ENCODE measurements around the gene INSYN2A.
A peak's percentile ranks its signal among the peaks of the same experiment; 100 is the strongest.

INSYN2A gene, protein sequence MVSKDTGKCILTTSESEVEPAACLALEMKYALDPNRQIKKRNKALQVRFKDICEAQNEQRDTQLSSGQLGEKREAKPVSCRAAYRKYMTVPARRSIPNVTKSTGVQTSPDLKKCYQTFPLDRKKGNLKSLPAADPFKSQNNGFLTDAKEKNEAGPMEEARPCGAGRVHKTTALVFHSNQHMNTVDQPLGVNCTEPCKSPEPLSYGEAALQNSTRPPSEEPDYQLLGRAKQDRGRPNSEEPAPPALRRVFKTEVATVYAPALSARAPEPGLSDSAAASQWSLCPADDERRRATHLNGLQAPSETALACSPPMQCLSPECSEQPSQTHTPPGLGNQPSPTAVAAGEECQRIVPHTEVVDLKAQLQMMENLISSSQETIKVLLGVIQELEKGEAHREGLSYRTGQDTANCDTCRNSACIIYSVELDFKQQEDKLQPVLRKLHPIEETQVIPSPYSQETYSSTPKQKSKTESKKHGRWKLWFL

DNA sequence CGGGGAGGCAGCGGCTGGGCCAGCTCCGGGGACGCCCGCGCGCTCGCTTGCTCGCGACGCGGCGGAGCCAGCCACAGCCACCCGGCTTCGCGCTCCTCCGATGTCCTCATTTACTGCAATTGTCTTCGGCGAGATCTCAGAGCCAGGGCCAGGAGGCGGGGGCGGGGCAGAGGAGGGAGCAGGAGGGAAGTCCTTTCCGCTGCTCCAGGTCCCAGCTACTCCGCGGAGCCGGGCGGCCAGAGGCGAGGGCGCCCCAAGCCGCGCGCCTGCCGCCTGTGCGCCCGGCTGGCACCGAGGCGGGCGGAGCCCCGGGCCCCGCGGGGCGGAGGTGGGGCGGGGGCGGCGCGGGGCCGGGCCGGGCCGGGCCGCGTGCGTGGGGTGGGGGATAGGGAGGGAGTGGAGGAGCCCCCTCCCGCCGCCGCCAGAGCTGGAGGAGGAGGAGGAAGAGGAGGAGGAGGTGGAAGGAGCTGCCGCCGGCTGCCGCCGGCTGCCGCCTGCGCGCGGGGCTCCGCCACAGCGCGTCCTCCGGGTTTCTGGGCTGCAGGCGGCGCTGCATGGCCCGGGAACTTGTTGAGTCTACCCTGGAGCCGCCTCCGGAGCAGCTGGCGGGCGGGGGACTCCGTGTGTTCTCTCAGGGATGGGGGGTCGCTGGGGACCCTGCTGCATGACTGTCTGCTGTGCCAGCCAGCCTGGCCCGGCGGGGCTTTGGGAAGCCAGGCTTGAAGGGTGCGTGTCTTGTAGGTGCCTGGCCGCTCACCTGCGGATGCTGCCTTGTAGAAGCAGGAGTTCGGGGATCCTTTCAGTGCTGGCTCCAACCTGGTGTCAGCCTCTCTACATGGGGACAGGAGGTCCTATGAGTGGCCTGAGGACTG lies at the start of gene INSYN2A:
TSS of gene INSYN2A (minus strand) at position 310 of the 872 bp plus-strand sequence. CDS start 20,196 bp downstream, outside the sequence.
- DNase-seq, result no peak

DNA sequence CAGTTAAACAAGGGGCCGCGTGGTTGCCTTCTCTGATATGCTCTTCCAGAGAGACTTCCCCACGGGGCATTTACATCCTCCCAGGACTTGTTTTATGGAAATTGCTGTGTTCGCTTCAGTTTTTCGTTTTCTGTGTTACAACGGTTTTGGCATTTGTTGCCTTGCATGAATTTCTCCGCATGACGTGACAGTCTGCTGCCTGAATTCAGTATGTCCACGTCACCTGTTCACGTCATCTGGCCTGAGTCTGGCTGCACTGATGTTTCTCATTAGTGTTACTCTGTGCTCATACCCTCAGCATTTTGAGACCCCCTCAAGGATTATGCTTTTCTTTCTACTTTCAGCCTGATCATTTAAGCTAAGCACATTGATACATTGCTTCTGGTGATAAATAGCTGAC lies 49.1 kb upstream of the INSYN2A start:
- DNase-seq, result no peak

DNA sequence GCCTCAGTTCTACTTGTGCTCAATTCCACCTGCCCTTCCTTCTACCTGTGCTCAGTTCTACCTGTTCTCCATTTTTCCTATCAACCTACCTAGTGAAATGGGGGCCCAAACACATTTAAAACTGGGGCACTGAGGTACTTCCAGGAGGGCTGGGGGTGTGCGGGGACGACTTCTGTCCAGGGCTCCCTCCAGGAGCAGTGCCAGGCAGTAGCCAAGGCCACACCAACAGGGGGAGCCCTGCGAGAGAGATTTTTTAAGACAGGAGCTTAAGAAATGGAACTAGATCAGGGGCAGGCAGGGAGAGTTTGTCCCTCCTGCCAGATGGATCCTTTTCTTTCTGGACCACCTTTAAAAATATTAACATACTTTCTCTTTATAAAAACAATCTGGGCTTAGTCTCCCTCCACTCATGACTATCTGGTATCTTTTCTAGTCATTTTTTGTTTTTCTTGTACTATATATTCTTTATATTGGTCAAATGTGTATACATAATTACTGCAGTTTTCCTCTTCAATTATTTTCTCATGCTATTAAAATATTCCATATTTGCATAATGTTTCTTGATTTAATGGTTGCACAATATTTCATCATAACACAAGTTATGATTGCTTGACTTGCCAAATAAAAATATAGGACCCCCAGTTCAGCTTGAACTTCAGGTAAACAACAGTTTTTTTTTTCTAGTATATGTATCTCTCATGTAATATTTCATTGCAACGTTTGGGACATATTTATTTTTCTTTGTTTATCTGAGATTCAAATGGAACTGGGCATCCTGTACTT lies 47.3 kb upstream of the INSYN2A start:
- peak; percentile 33 for DNase-seq

DNA sequence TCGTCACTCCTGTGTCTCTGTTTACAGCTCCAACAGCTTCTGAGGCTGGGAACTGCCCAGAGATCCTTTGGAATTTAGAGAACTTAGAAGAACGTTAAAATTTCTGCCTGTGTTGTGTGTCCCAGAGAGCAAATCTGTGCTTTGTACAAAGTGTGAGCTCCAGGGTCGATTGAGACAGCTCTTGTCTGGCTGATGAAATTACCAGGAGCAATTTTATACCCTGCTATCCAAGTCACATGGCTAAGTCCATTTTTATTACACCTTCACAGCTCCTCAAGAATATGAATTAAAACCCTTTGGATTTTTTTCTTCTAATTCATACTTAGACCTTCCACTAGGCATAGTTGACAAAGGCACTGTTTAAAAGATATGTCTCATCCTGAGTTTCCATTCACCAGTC lies 46.5 kb upstream of the INSYN2A start:
- DNase-seq, result no peak

DNA sequence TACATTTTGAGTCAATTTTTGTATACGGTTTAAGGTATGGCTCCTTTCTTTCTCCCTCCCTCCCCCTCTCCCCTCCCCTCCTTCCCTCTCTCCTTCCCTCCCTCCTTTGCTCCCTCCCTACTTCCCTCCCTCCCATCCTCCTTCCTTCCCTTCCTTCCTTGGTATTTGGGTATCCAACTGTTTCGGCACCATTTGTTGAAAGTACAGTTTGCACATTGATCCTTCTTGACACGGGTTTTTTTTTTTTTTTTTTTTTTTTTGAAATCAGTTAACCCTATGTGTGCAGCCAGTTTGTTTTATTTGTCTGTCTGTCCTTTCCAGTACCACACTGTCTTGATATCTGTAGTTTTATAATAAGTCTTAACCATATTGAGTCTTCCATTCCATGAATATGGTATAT lies 39.9 kb upstream of the INSYN2A start:
- no peak for DNase-seq

DNA sequence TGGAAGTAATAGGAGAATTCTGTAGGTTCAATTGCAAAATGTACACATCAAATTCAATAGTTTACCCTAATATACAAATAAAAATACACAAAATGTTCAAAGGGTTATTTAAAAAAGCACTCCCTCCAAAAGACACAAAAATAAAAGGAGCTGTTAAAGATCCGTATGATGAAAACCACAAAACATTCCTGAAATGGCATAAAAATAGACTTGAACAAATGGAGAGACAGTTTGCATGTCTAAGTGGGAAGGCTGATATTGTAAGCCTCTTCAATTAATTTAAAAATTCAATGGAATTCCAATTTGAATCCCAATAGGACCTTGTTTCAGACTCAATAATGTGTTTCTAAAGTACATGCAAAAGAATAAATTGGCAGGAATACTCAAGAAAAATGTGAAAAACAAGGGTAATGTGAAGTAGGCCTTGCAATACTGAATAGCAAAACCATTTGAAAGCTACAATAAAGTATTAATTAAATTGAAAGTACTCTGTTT lies 38.0 kb upstream of the INSYN2A start:
- no peak for DNase-seq

DNA sequence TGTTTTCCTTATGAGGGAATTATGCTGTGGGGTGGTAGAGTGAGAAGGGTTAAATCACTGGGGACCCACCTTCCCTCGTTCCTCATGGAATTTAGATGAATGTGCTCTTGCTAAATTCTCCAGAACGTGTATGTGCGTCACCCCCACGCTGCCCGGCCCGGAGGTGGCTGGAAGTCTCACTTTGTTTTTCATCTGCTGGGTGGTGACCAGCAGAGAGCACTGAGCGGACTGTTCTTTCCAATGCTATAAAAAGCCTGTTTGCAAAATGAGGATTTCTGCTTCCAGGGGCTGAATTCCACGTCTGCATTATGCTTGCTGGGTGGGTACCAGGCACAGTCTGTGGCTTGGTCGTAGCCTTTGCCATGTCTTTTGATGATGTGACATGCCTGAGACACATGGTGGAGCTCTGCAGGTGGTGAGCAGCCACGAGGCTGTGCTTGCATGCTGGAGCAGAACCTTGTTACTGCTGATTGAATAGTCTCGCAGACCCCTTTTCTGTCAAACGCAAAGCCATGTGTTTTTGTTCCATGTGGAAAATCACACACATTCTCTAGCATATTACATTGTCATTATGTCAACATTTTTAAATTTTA lies 31.9 kb upstream of the INSYN2A start:
- no peak for DNase-seq

DNA sequence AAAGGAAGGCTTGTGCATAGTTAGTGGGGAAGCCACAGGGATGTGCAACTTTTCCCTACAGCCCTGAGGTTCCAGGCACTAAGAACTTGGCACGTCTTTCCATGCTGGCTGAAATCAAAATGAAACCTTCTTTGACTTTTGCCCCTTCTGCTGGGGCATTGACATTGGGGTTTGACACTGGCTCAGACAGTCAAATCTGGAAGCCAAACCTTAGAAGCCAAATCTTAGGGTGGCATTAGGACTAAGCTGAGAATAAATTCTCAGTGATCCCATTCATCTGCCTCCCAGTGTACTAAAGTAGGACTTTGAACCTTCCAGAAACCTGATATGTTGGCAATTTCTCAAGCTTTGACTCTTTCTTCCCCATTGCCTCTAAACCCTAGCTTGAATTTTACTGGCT lies 31.3 kb upstream of the INSYN2A start:
- DNase-seq, result no peak

DNA sequence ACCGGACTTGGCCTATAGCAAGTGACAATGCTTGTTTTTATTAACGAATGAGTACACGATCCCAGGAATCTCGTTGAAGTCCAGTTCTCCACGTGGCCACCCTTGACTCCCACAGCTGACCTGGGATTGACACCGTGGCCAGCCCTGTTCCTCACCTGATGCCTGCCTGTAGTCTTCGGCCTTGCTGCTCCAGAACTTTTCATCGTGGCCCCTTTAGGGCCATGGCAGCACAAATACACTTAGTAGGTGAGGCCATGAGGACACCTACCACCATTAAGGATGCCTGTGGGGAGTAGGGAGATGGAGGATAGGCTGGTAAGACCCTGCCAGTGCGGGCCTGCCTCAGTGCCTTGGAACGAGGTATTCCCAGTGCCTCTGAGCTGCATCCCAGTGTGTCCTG lies 30.6 kb upstream of the INSYN2A start:
- DNase-seq, result no peak

DNA sequence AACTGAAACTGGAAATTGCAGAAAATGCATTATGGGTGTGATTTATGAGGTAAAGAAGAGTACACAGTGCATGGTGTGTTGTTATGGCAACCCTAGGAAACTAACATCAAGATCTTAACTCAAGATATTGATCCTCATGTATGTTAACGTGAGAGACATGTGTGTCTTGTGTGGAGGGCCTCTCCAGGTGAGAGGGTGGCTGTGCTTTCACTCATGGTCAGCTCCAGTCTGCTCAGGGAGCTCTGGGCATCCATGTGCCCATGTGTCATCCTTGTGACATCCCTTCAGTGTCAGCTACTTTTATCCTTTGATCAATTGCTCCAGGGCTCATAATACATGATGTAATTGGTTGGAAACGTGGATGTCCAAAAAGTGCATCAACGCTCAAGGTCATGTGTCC lies 24.9 kb upstream of the INSYN2A start:
- DNase-seq, result no peak

DNA sequence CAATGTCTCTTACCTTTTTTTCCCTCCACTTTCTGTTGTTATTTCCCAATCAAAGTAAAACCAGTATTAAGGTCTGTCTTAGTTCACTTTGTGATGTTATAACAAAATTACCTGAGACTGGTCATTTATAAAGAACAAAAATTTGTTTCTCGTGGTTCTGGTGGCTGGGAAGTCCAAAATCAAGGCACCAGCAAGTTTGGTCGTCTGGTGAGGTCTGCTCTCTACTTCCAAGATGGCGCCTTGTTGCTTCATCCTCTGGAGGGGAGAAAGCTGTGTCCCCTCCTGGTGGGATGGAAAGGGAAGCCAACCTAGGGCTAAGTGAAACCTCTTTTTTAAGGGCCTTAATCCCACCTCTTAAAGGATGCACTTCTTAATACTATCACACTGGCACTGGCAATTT lies 22.3 kb upstream of the INSYN2A start:
- DNase-seq, result no peak

DNA sequence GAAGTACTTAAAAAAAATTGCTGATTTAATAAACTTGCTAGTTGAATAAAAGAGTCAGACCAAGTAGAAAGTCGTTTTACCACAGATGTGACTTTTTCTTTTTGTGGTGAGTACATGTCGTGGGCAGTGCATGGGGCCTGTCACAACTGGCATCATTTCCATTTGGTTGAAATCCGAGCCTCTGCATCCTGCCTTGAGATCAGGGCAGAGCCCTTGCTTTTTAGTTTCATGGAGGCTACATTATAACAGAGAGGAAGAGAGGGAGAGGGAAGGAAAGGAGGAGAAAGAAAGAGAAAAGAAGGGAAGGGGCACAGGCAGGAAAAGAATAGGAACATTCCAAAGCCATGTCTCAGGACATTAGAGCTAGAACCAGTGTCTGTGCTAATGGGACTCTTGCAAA lies 20.4 kb upstream of the INSYN2A start:
- no peak for DNase-seq

DNA sequence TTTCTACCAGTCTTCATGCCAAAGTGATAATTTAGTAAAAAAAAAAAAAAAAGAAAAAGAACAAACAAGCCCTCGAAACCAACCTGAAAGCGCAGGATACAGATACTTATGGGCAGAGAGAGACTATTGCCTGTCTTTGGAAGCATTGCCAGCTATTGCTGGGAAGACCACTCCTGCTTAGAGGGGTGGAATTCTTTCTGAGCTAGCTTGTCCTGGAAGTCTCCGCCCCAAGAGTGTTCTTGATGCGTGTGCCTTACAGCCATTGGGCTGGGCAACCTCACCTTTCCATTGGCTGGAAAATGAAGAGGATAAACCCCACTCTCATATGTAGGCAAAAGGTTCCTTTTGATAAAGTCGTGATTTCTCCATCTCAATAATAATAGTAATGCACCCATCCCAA lies 19.9 kb upstream of the INSYN2A start:
- DNase-seq, result no peak

DNA sequence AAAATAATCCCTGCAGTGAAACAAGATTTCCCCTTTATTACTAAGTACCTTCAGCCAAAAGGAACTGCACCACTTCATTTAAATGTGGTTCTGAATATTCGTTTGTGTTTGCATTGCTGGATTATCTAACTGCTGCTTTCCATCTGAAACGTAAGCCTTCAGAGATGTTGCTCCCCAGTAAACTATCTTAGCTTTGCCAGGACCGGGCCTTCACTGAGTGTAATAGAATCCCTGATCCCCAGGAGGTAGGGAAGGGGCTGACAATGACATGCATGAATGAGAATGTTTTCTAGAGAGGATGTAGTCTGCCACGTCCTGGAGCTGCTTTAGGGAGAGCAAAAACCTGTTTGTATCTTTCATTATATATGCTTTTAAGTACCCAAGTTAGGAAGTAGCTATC lies 19.5 kb upstream of the INSYN2A start:
- no peak for DNase-seq

DNA sequence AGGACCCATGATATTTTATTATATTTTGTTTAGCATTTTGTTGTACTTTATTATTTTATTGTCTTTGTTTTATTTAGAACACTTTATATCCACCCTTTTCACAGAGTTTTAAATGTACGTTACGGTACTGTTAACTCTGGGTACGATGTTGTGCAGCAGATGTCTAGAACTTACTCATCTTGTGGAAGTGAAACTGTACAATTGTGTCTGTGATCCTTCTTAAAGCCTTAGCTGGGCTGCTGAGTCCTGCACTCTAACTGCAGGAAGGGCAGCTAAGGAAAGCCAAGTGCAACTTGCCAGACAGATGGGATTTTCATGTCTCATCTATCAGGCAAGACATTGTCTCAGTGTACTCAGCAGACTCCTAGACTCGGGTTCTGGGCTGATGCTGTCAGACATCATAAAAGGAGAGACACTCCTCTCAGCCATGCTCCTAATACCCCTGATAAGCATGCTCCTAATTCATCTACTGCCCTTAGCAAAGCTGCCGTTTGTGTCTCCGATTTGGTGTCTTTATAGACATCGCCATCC lies 14.6 kb upstream of the INSYN2A start:
- no peak for DNase-seq

DNA sequence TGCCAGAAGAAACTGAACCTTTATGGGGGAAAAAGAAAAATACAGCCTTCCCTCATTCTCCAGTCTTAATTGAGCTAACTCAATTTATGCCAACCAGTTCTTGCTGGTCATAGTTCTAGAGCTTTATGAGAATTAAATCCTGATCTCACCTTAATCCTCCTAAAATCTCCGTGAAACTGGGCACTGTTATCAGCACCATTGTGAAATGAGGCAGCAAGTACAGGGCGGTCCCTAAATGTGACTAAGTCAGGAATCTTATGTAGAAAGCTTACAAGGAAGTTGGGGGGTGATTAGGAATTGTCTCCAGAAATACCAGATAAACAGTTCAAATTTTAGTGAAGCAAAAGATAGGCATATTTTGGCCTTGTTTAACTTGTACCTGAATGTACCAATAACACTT lies 10.7 kb upstream of the INSYN2A start:
- no peak for DNase-seq

DNA sequence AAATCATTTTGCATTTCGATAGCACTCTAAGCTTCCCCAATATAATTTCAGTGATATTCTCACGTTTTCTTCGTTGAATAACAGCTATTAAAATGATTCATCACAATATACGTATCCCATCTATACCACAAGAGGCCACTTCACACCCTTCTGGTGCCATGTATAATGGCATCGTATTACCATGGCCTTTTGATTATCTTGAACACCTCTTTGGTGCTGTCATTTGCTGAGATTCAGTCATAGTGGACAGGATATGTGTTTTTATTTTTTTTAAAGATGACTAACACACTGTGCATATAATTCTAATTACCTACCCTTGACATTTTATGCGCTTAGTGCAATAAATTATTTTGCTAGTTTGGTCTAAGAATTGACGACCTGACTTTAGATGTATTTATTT lies 6.7 kb upstream of the INSYN2A start:
- DNase-seq, result no peak

DNA sequence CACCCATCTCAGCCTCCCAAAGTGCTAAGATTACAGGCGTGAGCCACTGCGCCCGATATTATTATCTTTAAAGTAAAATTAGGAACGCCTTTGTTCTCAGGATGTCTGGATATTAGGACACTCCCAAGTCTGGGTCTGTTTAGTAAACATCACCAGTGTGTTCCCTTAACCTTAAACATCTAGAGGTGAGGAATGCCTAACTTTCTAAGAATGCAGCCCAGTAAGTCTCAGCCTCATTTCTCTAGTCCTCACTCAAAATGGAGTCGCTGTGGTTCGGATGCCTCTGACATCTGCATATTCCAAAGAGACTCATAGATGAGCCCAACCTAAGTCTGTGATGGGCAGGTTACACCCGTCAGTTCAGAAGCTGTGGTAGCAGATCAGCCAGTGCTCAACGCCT lies 4.3 kb upstream of the INSYN2A start:
- no peak for DNase-seq

DNA sequence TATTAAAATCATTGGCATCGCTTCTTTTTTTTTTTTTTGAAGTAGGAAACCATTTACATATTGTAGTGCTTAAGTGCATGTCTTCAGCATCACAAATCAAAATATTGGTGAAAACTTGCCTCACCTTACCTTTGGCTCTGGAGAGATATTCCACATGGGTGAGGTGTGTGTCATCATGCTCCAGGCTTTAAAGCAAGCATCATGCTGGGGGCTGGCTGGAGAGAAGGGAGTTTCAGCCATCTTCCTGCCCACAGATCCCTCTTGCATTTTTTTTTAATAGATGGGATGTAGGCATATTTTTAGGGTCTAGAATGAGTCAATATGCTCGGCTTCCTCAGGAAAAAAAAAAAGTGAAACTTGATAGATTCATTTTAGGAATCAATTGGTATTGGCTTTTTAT lies 2.3 kb upstream of the INSYN2A start:
- no peak for DNase-seq

DNA sequence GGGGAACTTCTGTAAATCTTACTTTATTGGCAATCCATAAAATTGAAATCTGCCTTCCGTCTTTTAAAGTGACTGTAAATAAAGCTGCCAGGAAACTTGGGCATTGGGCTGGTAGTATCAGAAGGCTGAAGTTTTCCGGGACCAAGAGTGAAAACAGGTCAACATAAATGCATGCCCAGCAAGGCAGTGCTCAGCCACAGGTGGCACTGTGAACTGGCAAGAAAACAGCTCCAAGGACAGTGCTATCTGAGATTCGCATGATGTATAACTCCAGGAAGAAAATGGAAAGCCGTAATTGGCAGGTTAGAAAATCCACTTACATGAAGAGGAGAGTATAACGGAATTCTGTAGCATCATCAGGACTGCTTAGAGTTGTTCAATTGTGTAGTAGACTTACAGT lies 1.9 kb upstream of the INSYN2A start:
- DNase-seq, result no peak

DNA sequence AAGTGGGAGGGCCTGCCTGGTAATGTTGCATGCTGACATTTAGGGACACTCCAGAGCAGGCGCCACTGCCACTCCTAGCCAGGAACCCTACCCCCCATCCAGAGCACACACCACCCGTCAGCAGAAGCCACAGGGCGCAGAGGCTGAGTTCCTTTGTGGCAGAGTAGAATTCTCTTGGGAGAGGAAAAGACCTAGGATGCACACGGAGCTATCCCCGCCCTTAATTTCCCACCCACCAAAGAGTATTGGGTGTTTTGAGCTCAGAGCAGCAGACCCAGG lies 702 bp upstream of the INSYN2A start:
- DNase-seq, result no peak

DNA sequence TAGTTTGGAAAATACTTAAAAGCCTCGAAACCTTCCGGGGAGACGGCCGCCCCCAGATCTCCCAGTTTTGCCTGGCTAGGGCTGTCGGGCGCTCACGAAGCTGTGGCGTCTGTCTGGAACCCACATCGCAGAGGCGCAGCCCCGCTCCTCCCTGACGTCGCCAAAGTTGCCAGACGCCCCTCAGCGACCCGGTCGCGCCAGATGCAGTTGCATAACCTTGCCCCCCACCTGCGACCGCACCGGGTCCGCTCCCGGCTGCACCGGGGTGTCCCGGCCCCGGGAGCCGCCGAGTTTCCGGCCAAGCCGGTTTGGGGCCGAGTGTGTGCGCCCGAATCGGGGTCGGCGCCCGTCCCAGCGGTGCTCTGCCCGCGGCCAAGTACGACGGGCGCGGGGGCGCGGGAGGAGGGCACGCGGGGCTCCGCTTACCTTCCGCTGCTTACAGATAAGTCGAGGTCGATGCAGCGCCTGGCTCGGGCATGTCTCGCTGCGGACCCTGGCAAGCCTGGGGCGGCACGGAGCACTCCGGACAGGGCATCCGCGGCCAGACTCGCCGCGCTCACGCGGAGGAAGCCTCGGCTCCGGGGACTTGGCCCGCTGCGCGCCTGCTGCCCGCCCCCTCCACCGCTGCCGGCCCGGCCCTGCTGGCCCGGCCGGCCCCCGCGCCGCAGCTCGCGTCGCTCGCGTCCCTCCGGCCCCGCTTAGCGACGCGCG lies 665 bp downstream of the INSYN2A start:
- DNase-seq, result no peak
